ENCODE data around the gene PIAS1. TPM values are rescaled to one million over a fixed set of nuclear protein-coding genes. Genes with fewer than 3 reads are reported as not detected.
A peak's percentile ranks its signal among the peaks of the same experiment; 100 is the strongest.

PIAS1 gene
- total RNA-seq, 1 experiment from 2014 or later: 29.7 TPM

- DNase-seq (ENCODE audit: low spot score): no peak
- CTCF ChIA-PET: no interaction called here
Observed at GRCh38 chr15:68158046-68158628, 104.0 kb downstream of the PIAS1 start.

GRCh38 chr15:68163191-68163590 lies 109.1 kb downstream of the PIAS1 start:
- ATAC-seq (no peak), DNase-seq (ENCODE audit: low spot score) (no peak)
- ChIA-PET POLR2A (no interaction called here), CTCF (interaction anchor here (1.0 kb wide), 1 partner anchor 8 kb away, joined by 3 read pairs; no protein-coding TSS in a partner anchor)
- H3K4me1 Mint-ChIP-seq: no peaks in the 10 kb centered on the region
- H3K9me3 Mint-ChIP-seq: peaks cover 19% of the 10 kb centered on the region
- no peak overlapping the region for H3K27ac Mint-ChIP-seq
- peaks cover 30% of the 10 kb centered on the region for H3K36me3 Mint-ChIP-seq
- TF ChIP-seq ESRRA (CRISPR knock-in tag; IDR thresholded peaks at IDR 0.05; ENCODE audit: borderline replicate concordance): no peak
- TF ChIP-seq CREB1 (CRISPR knock-in tag; IDR thresholded peaks at IDR 0.05): no peak
- TF ChIP-seq MAX (CRISPR knock-in tag; IDR thresholded peaks at IDR 0.05): no peak
- no peak for TF ChIP-seq FOXP1 (CRISPR knock-in tag; IDR thresholded peaks at IDR 0.05; ENCODE audit: borderline replicate concordance)
- TF ChIP-seq TCF7 (CRISPR knock-in tag; IDR thresholded peaks at IDR 0.05; ENCODE audit: low read depth): no peak
- no peak for TF ChIP-seq SMAD4 (CRISPR knock-in tag; IDR thresholded peaks at IDR 0.05)
- no peak for TF ChIP-seq ZNF396 (CRISPR knock-in tag; IDR thresholded peaks at IDR 0.05; ENCODE audit: borderline replicate concordance)
- TF ChIP-seq ELF4 (CRISPR knock-in tag; IDR thresholded peaks at IDR 0.05; ENCODE audit: low read depth): no peak
- no peaks in the 10 kb centered on the region for H3K27me3 Mint-ChIP-seq (ENCODE audit: low read depth)
- no peak overlapping the region for H3K4me3 Mint-ChIP-seq

More at GRCh38 chr15:68158046-68158628, 104.0 kb downstream of the PIAS1 start:
- Mint-ChIP-seq H3K4me1 (no peaks in the 10 kb centered on the region), H3K27ac (no peak overlapping the region), H3K9me3 (peaks cover 19% of the 10 kb centered on the region), H3K36me3 (peaks cover 25% of the 10 kb centered on the region), H3K4me3 (no peak overlapping the region), H3K27me3 (ENCODE audit: low read depth) (no peaks in the 10 kb centered on the region)
- no peak for ATAC-seq
- POLR2A ChIA-PET: no interaction called here
- TF ChIP-seq MLX (CRISPR knock-in tag; IDR thresholded peaks at IDR 0.05) (no peak), SMAD4 (CRISPR knock-in tag; IDR thresholded peaks at IDR 0.05) (no peak), FOXJ3 (CRISPR knock-in tag; IDR thresholded peaks at IDR 0.05; ENCODE audit: borderline replicate concordance) (no peak)

- peaks cover 5% of the 10 kb centered on the region for H3K9me3 Mint-ChIP-seq
- H3K27ac Mint-ChIP-seq: no peak overlapping the region
- ATAC-seq (no peak), DNase-seq (ENCODE audit: low spot score) (no peak)
- ChIA-PET CTCF (interaction anchor here (2.6 kb wide), 1 partner anchor 12 kb away, joined by 8 read pairs; no protein-coding TSS in a partner anchor), POLR2A (no interaction called here)
- H3K4me3 Mint-ChIP-seq: no peak overlapping the region
- H3K36me3 Mint-ChIP-seq: peaks cover 12% of the 10 kb centered on the region
- H3K4me1 Mint-ChIP-seq: no peaks in the 10 kb centered on the region
- no peaks in the 10 kb centered on the region for H3K27me3 Mint-ChIP-seq (ENCODE audit: low read depth)
- TF ChIP-seq GRHL2 (CRISPR knock-in tag; IDR thresholded peaks at IDR 0.05; ENCODE audit: insufficient replicate concordance, severe bottlenecking) (no peak), GTF2I (CRISPR knock-in tag; conservative IDR thresholded peaks at IDR 0.05) (0 out of 2 replicates have a peak, but pooled peaks have one; percentile 58), ZNF425 (CRISPR knock-in tag; conservative IDR thresholded peaks at IDR 0.05) (no peak), TP53 (CRISPR knock-in tag; IDR thresholded peaks at IDR 0.05) (no peak), GABPB1 (CRISPR knock-in tag; IDR thresholded peaks at IDR 0.05) (no peak), ZNF121 (CRISPR knock-in tag; IDR thresholded peaks at IDR 0.05) (peak; percentile 56; the same call in 1 of the 2 replicates), NFE2L1 (CRISPR knock-in tag; IDR thresholded peaks at IDR 0.05) (no peak), ZNF512 (CRISPR knock-in tag; IDR thresholded peaks at IDR 0.05; ENCODE audit: borderline replicate concordance) (no peak), TCF7 (CRISPR knock-in tag; IDR thresholded peaks at IDR 0.05; ENCODE audit: low read depth) (no peak), ZNF671 (CRISPR knock-in tag; IDR thresholded peaks at IDR 0.05) (no peak), ARID4B (CRISPR knock-in tag; IDR thresholded peaks at IDR 0.05; ENCODE audit: borderline replicate concordance) (no peak), NR3C1 (CRISPR knock-in tag; conservative IDR thresholded peaks at IDR 0.05; ENCODE audit: low read depth) (no peak)
Observed at GRCh38 chr15:68166847-68167246, 112.7 kb downstream of the PIAS1 start.

Measured in WTC11 (cell line).